SK-N-SH (cell line): ENCODE data around the gene SEPTIN7. TPM values are rescaled to one million over a fixed set of nuclear protein-coding genes. Genes with fewer than 3 reads are reported as not detected.

Experiments
- CTCF ChIA-PET: fragments of 300-600, 350-600 bp; formaldehyde crosslinking; extraction: SDS; loops from one replicate; lab custom pipeline; 2021; lab: Yijun Ruan, JAX
- POLR2A ChIA-PET: fragments of 350-600 bp; sonication (Branson Sonifier 250); formaldehyde crosslinking; extraction: SDS; loops from one replicate; lab custom pipeline; 2020; ENCODE audit warnings: antibody characterized with exemption, inconsistent platforms; lab: Yijun Ruan, JAX
- DNase-seq: peaks from one replicate; pipeline ENCODE4 v3.0.0; 2012
- H2AFZ ChIP-seq: fragments of 200-600 bp; sonication (generic); 2 replicates; pipeline ENCODE4 v1.8.1; 2016; ENCODE audit warnings: antibody characterized with exemption, mild to moderate bottlenecking, low read depth
- H3F3A ChIP-seq: fragments of 200-600 bp; sonication (generic); replicated peaks from 2 replicates; pipeline ENCODE3; 2016; ENCODE audit warnings: antibody characterized with exemption, mild to moderate bottlenecking; ENCODE audit not compliant: insufficient read depth
- H3K27ac ChIP-seq, 2 experiments: fragments of 200-500 bp in 1 of 2; fragments of 200-600 bp in 1 of 2; sonication (Bioruptor generic) in 1 of 2; sonication (generic), shearing (Covaris generic) in 1 of 2; 2 replicates each; pipeline versions ENCODE4 v1.5.1 to v1.6.1; 2014 to 2016; ENCODE audit warnings: low read depth in 2 of 2, inconsistent platforms in 1 of 2, low read length in 1 of 2, mild to moderate bottlenecking in 1 of 2, mixed read lengths in 1 of 2
- H3K27me3 ChIP-seq: fragments of 200-600 bp; sonication (generic), shearing (Covaris generic); 2 replicates; pipeline ENCODE4 v1.6.1; 2016; ENCODE audit warnings: mixed run types; ENCODE audit not compliant: insufficient read depth
- H3K36me3 ChIP-seq, 2 experiments: fragments of 200-500 bp in 1 of 2; fragments of 200-600 bp in 1 of 2; sonication (Bioruptor generic) in 1 of 2; sonication (generic) in 1 of 2; replicated peaks in 1 of 2; 2 replicates each; pipeline versions ENCODE3 to v1.5.1; 2014 to 2016; ENCODE audit warnings: low read length in 1 of 2, mild to moderate bottlenecking in 1 of 2; ENCODE audit not compliant: insufficient read depth in 2 of 2, control insufficient read depth in 1 of 2
- H3K4me1 ChIP-seq, 2 experiments: fragments of 200-500 bp in 1 of 2; fragments of 200-600 bp in 1 of 2; sonication (Bioruptor generic) in 1 of 2; sonication (generic), shearing (Covaris generic) in 1 of 2; 2 replicates each; pipeline versions ENCODE4 v1.5.1 to v1.6.1; 2014 to 2016; ENCODE audit warnings: low read depth in 1 of 2, low read length in 1 of 2, mixed run types in 1 of 2; ENCODE audit not compliant: insufficient read depth in 2 of 2, control insufficient read depth in 1 of 2
- H3K4me2 ChIP-seq: fragments of 200-600 bp; sonication (generic), shearing (Covaris generic); 2 replicates; pipeline ENCODE4 v1.6.1; 2017; ENCODE audit warnings: mixed run types
- H3K4me3 ChIP-seq, 2 experiments: fragments of 200-500 bp in 1 of 2; fragments of 200-600 bp in 1 of 2; sonication (Bioruptor generic) in 1 of 2; sonication (generic), shearing (Covaris generic) in 1 of 2; 2 replicates each; pipeline versions ENCODE4 v1.5.1 to v1.8.1; 2014 to 2016; ENCODE audit warnings: low read depth in 2 of 2, inconsistent platforms in 1 of 2, low read length in 1 of 2, mild to moderate bottlenecking in 1 of 2, mixed read lengths in 1 of 2, moderate library complexity in 1 of 2
- H3K79me2 ChIP-seq: fragments of 200-600 bp; sonication (generic); 2 replicates; pipeline ENCODE4 v1.8.1; 2017; ENCODE audit warnings: mild to moderate bottlenecking; ENCODE audit not compliant: insufficient read depth
- H3K9ac ChIP-seq: fragments of 200-600 bp; sonication (generic); 2 replicates; pipeline ENCODE4 v1.6.1; 2017; ENCODE audit warnings: mixed run types
- H3K9me2 ChIP-seq: fragments of 200-600 bp; sonication (generic); 2 replicates; pipeline ENCODE4 v1.6.1; 2017; ENCODE audit warnings: mixed run types
- H3K9me3 ChIP-seq: fragments of 200-600 bp; sonication (generic); 2 replicates; pipeline ENCODE4 v1.6.1; 2017; ENCODE audit warnings: mixed run types, mild to moderate bottlenecking, moderate library complexity
- H4K20me1 ChIP-seq: fragments of 200-600 bp; sonication (generic); 2 replicates; pipeline ENCODE4 v1.6.1; 2017; ENCODE audit warnings: mild to moderate bottlenecking, mixed run types; ENCODE audit not compliant: insufficient read depth
- CHD2 ChIP-seq: fragments of 150-350 bp; IDR thresholded peaks from 2 replicates; pipeline ENCODE4 v1.6.1; 2018; ENCODE audit warnings: low read length; ENCODE audit not compliant: partially characterized antibody
- ELF1 ChIP-seq: IDR thresholded peaks from 2 replicates; pipeline ENCODE4 v1.4.0; 2012
- EP300 ChIP-seq, 2 experiments: IDR thresholded peaks; 2 replicates each; pipeline versions ENCODE4 v1.4.0 to v1.6.1; 2012; ENCODE audit warnings: borderline replicate concordance in 1 of 2, low read depth in 1 of 2, low read length in 1 of 2
- EZH2phosphoT487 ChIP-seq: fragments of 200-600 bp; sonication (generic); IDR thresholded peaks from 2 replicates; pipeline ENCODE4 v1.6.1; 2017; ENCODE audit warnings: low read depth, mixed run types, mild to moderate bottlenecking, antibody characterized with exemption, moderate library complexity, borderline replicate concordance
- FOXJ3 ChIP-seq: sonication (generic); formaldehyde crosslinking; IDR thresholded peaks from 2 replicates; pipeline ENCODE4 v1.5.1; 2020; ENCODE audit warnings: mild to moderate bottlenecking, missing genetic modification reagents
- FOXM1 ChIP-seq: IDR thresholded peaks from 2 replicates; pipeline ENCODE4 v1.4.0; 2012; ENCODE audit warnings: low read depth, mild to moderate bottlenecking
- GABPA ChIP-seq: IDR thresholded peaks from 2 replicates; pipeline ENCODE4 v1.4.0; 2012; ENCODE audit warnings: low read depth, mild to moderate bottlenecking
- IRF3 ChIP-seq: fragments of 150-350 bp; IDR thresholded peaks from 2 replicates; pipeline ENCODE4 v1.6.1; 2016; ENCODE audit warnings: mild to moderate bottlenecking, low read depth, low read length
- JUND ChIP-seq: IDR thresholded peaks from 2 replicates; pipeline ENCODE4 v1.4.0; 2012
- MEF2A ChIP-seq: IDR thresholded peaks from 2 replicates; pipeline ENCODE4 v1.4.0; 2012; ENCODE audit warnings: low read depth, borderline replicate concordance
- MXI1 ChIP-seq: IDR thresholded peaks from 2 replicates; pipeline ENCODE4 v1.6.1; 2012; ENCODE audit warnings: mild to moderate bottlenecking, low read depth, low read length, improper control_type of control experiment
- RAD21 ChIP-seq: IDR thresholded peaks from 2 replicates; pipeline ENCODE4 v1.6.1; 2012; ENCODE audit warnings: mild to moderate bottlenecking, low read length
- RCOR1 ChIP-seq: fragments of 150-350 bp; IDR thresholded peaks from 2 replicates; pipeline ENCODE4 v1.6.1; 2017; ENCODE audit warnings: antibody characterized with exemption, low read length
- SMC3 ChIP-seq: IDR thresholded peaks from 2 replicates; pipeline ENCODE4 v1.6.1; 2012; ENCODE audit warnings: low read depth, low read length, improper control_type of control experiment
- TAF1 ChIP-seq: IDR thresholded peaks from 2 replicates; pipeline ENCODE4 v1.6.1; 2012; ENCODE audit warnings: low read depth, mild to moderate bottlenecking, low read length, moderate library complexity, borderline replicate concordance
- TEAD4 ChIP-seq: IDR thresholded peaks from 2 replicates; pipeline ENCODE4 v1.4.0; 2012; ENCODE audit warnings: mild to moderate bottlenecking, borderline replicate concordance; ENCODE audit not compliant: insufficient read depth
- USF2 ChIP-seq: fragments of 150-350 bp; IDR thresholded peaks from 2 replicates; pipeline ENCODE4 v1.6.1; 2017; ENCODE audit warnings: antibody characterized with exemption, low read length, low read depth, borderline replicate concordance
- ZBTB33 ChIP-seq: IDR thresholded peaks from 2 replicates; pipeline ENCODE4 v1.4.0; 2012; ENCODE audit warnings: low read depth, borderline replicate concordance
- WGBS: methylation state at CpG from one replicate; pipeline ENCODE4 v1.1.6; 2017; ENCODE audit warnings: low lambda C conversion rate; 5-methylcytosine and 5-hydroxymethylcytosine counted together
- polyA plus RNA-seq, 3 experiments: library from polyadenylated mRNA; depleted of rRNA; stranded (reverse); fragments of >200 nt; gene quantifications; 2 replicates each; pipeline ENCODE4 v1.2.3, GENCODE V29; 2012
- TF ChIP-seq, protein P1 (sequence below): IDR thresholded peaks from 2 replicates; pipeline ENCODE4; 2012
- TF ChIP-seq, protein P2 (sequence below): IDR thresholded peaks from 2 replicates; pipeline ENCODE4 v1.4.0; 2012; ENCODE audit warnings: low read depth, borderline replicate concordance

Gene SEPTIN7
- polyA plus RNA-seq, 1 of the 3 experiments (the other 2 are of a cell fraction), result 119 TPM

DNA sequence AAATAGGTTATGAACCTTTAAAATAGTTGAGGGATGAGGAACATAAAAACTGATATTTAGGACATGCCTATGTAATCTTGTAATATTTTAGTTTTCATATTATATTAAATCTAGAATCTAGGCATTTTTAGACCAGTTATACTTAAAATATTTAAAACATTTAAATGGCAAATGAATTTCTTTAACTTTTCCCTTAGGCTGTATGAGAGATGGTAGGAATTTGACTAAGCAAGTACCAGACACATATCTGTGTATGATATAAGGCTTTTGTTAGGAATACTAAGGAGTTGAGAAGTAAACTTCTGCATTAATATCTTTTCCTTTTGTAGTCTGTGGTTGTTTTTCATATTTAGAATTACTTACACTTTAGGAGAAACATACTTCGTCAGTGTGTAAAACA, 25.1 kb downstream of the SEPTIN7 start:
- H3K9ac ChIP-seq, result no peak overlapping the region
- WGBS, result 95% methylated on average over 1 of the region's 1 CpG

More for the DNA sequence above, 25.1 kb downstream of the SEPTIN7 start:
- POLR2A ChIA-PET, result no interaction called here
- Histone ChIP-seq H2AFZ (no peak overlapping the region), H3K79me2 (peaks cover 100% of the 10 kb centered on the region)
- TF ChIP-seq RAD21, result no peak
- no peak for TF ChIP-seq FOXJ3 (CRISPR knock-in tag)
- TF ChIP-seq TEAD4, result no peak
- TF ChIP-seq USF2, result no peak
- no peak for TF ChIP-seq EP300 (IDR thresholded peaks at IDR 0.05; ENCODE audit: borderline replicate concordance in 1 of 2, low read depth in 1 of 2, low read length in 1 of 2)
- no peak for TF ChIP-seq GABPA
- no peak for TF ChIP-seq CHD2
- no peak for TF ChIP-seq IRF3
- TF ChIP-seq FOXM1, result no peak
- TF ChIP-seq JUND, result no peak
- no peak for TF ChIP-seq TAF1
- TF ChIP-seq MEF2A, result no peak
- TF ChIP-seq ELF1, result no peak
- no peak for TF ChIP-seq MXI1
- no peak for TF ChIP-seq RCOR1
- TF ChIP-seq, protein P1, sequence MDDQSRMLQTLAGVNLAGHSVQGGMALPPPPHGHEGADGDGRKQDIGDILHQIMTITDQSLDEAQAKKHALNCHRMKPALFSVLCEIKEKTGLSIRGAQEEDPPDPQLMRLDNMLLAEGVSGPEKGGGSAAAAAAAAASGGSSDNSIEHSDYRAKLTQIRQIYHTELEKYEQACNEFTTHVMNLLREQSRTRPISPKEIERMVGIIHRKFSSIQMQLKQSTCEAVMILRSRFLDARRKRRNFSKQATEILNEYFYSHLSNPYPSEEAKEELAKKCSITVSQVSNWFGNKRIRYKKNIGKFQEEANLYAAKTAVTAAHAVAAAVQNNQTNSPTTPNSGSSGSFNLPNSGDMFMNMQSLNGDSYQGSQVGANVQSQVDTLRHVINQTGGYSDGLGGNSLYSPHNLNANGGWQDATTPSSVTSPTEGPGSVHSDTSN, result no peak
- no peak for TF ChIP-seq ZBTB33
- TF ChIP-seq EZH2phosphoT487, result no peak
- TF ChIP-seq SMC3, result no peak
- TF ChIP-seq, protein P2, sequence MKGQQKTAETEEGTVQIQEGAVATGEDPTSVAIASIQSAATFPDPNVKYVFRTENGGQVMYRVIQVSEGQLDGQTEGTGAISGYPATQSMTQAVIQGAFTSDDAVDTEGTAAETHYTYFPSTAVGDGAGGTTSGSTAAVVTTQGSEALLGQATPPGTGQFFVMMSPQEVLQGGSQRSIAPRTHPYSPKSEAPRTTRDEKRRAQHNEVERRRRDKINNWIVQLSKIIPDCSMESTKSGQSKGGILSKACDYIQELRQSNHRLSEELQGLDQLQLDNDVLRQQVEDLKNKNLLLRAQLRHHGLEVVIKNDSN, result no peak
- TF ChIP-seq, all 33 proteins: peak for 0
- H3K27ac ChIP-seq, result no peak overlapping the region
- H3K4me2 ChIP-seq, result no peak overlapping the region
- H3K9me2 ChIP-seq, result no peaks in the 10 kb centered on the region
- peaks cover 16% of the 10 kb centered on the region for H3F3A ChIP-seq
- no peaks in the 10 kb centered on the region for H3K27me3 ChIP-seq
- CTCF ChIA-PET, result interaction anchor here (0.6 to 2.8 kb wide), 4 partner anchors 13 to 384 kb away, joined by 3 to 20 read pairs (median 3); partner anchors contain the start of gene SEPTIN7
- peaks cover 0 to 8% of the 10 kb centered on the region in 2 experiments for H3K36me3 ChIP-seq
- H3K9me3 ChIP-seq, result no peaks in the 10 kb centered on the region
- H4K20me1 ChIP-seq, result peaks cover 95% of the 10 kb centered on the region
- H3K4me1 ChIP-seq, result peaks cover 17 to 44% of the 10 kb centered on the region in 2 experiments
- DNase-seq, result no peak
- H3K4me3 ChIP-seq, result no peak overlapping the region
